ENCODE data around the gene ALOX5AP.

Gene ALOX5AP

GRCh38 chr13:30774214-30774730 is 38.9 kb downstream of the ALOX5AP start:
- Histone ChIP-seq H3K4me1 (ENCODE audit: control insufficient read depth, insufficient read depth, low read length) (no peaks in the 10 kb centered on the region), H3K9me3 (ENCODE audit: control insufficient read depth, low read length) (peaks cover 8% of the 10 kb centered on the region), H3K4me3 (ENCODE audit: low read length) (no peak overlapping the region), H3K27me3 (replicated peaks; ENCODE audit: control insufficient read depth, insufficient read depth, low read length) (no peaks in the 10 kb centered on the region), H3K36me3 (ENCODE audit: control insufficient read depth, insufficient read depth, low read length, severe bottlenecking) (no peaks in the 10 kb centered on the region), H3K9ac (ENCODE audit: low read length) (no peak overlapping the region)
- no peak for DNase-seq (ENCODE audit: low read depth)

GRCh38 chr13:30776661-30777060 is 41.3 kb downstream of the ALOX5AP start:
- Histone ChIP-seq H3K9ac (ENCODE audit: low read length) (no peak overlapping the region), H3K4me1 (ENCODE audit: control insufficient read depth, insufficient read depth, low read length) (no peaks in the 10 kb centered on the region), H3K4me3 (ENCODE audit: low read length) (no peak overlapping the region), H3K27me3 (replicated peaks; ENCODE audit: control insufficient read depth, insufficient read depth, low read length) (peaks cover 5% of the 10 kb centered on the region), H3K9me3 (ENCODE audit: control insufficient read depth, low read length) (peaks cover 4% of the 10 kb centered on the region), H3K36me3 (ENCODE audit: control insufficient read depth, insufficient read depth, low read length, severe bottlenecking) (no peaks in the 10 kb centered on the region)
- no peak for DNase-seq (ENCODE audit: low read depth)

GRCh38 chr13:30779016-30779415 is 43.7 kb downstream of the ALOX5AP start:
- H3K4me1 ChIP-seq (ENCODE audit: control insufficient read depth, insufficient read depth, low read length): no peaks in the 10 kb centered on the region
- H3K27me3 ChIP-seq (replicated peaks; ENCODE audit: control insufficient read depth, insufficient read depth, low read length): peaks cover 5% of the 10 kb centered on the region
- DNase-seq (ENCODE audit: low read depth): no peak
- H3K9me3 ChIP-seq (ENCODE audit: control insufficient read depth, low read length): no peaks in the 10 kb centered on the region
- no peaks in the 10 kb centered on the region for H3K36me3 ChIP-seq (ENCODE audit: control insufficient read depth, insufficient read depth, low read length, severe bottlenecking)
- H3K9ac ChIP-seq (ENCODE audit: low read length): no peak overlapping the region
- H3K4me3 ChIP-seq (ENCODE audit: low read length): no peak overlapping the region

GRCh38 chr13:30779608-30780007 is 44.3 kb downstream of the ALOX5AP start:
- H3K36me3 ChIP-seq (ENCODE audit: control insufficient read depth, insufficient read depth, low read length, severe bottlenecking): no peaks in the 10 kb centered on the region
- H3K4me3 ChIP-seq (ENCODE audit: low read length): no peak overlapping the region
- H3K27me3 ChIP-seq (replicated peaks; ENCODE audit: control insufficient read depth, insufficient read depth, low read length): peaks cover 5% of the 10 kb centered on the region
- no peaks in the 10 kb centered on the region for H3K9me3 ChIP-seq (ENCODE audit: control insufficient read depth, low read length)
- H3K9ac ChIP-seq (ENCODE audit: low read length): no peak overlapping the region
- H3K4me1 ChIP-seq (ENCODE audit: control insufficient read depth, insufficient read depth, low read length): no peaks in the 10 kb centered on the region
- no peak for DNase-seq (ENCODE audit: low read depth)

- Histone ChIP-seq H3K9me3 (ENCODE audit: control insufficient read depth, low read length) (no peaks in the 10 kb centered on the region), H3K27me3 (replicated peaks; ENCODE audit: control insufficient read depth, insufficient read depth, low read length) (peaks cover 5% of the 10 kb centered on the region), H3K4me1 (ENCODE audit: control insufficient read depth, insufficient read depth, low read length) (no peaks in the 10 kb centered on the region), H3K9ac (ENCODE audit: low read length) (no peak overlapping the region), H3K4me3 (ENCODE audit: low read length) (no peak overlapping the region), H3K36me3 (ENCODE audit: control insufficient read depth, insufficient read depth, low read length, severe bottlenecking) (no peaks in the 10 kb centered on the region)
- DNase-seq (ENCODE audit: low read depth): no peak
Measured at GRCh38 chr13:30780338-30780981, 45.1 kb downstream of the ALOX5AP start.

GRCh38 chr13:30785191-30785850 is 50.0 kb downstream of the ALOX5AP start:
- Histone ChIP-seq H3K4me1 (ENCODE audit: control insufficient read depth, insufficient read depth, low read length) (no peaks in the 10 kb centered on the region), H3K4me3 (ENCODE audit: low read length) (no peak overlapping the region), H3K27me3 (replicated peaks; ENCODE audit: control insufficient read depth, insufficient read depth, low read length) (peaks cover 22% of the 10 kb centered on the region), H3K36me3 (ENCODE audit: control insufficient read depth, insufficient read depth, low read length, severe bottlenecking) (no peaks in the 10 kb centered on the region), H3K9me3 (ENCODE audit: control insufficient read depth, low read length) (no peaks in the 10 kb centered on the region), H3K9ac (ENCODE audit: low read length) (no peak overlapping the region)
- no peak for DNase-seq (ENCODE audit: low read depth)

GRCh38 chr13:30786648-30787047 is 51.3 kb downstream of the ALOX5AP start:
- DNase-seq (ENCODE audit: low read depth): no peak
- peaks cover 17% of the 10 kb centered on the region for H3K27me3 ChIP-seq (replicated peaks; ENCODE audit: control insufficient read depth, insufficient read depth, low read length)
- H3K36me3 ChIP-seq (ENCODE audit: control insufficient read depth, insufficient read depth, low read length, severe bottlenecking): no peaks in the 10 kb centered on the region
- H3K4me1 ChIP-seq (ENCODE audit: control insufficient read depth, insufficient read depth, low read length): peaks cover 1% of the 10 kb centered on the region
- H3K9me3 ChIP-seq (ENCODE audit: control insufficient read depth, low read length): no peaks in the 10 kb centered on the region
- H3K4me3 ChIP-seq (ENCODE audit: low read length): no peak overlapping the region
- H3K9ac ChIP-seq (ENCODE audit: low read length): no peak overlapping the region

GRCh38 chr13:30787738-30788525 is 52.6 kb downstream of the ALOX5AP start:
- no peaks in the 10 kb centered on the region for H3K9me3 ChIP-seq (ENCODE audit: control insufficient read depth, low read length)
- no peaks in the 10 kb centered on the region for H3K36me3 ChIP-seq (ENCODE audit: control insufficient read depth, insufficient read depth, low read length, severe bottlenecking)
- no peak overlapping the region for H3K9ac ChIP-seq (ENCODE audit: low read length)
- no peak for DNase-seq (ENCODE audit: low read depth)
- H3K4me3 ChIP-seq (ENCODE audit: low read length): no peak overlapping the region
- peaks cover 14% of the 10 kb centered on the region for H3K4me1 ChIP-seq (ENCODE audit: control insufficient read depth, insufficient read depth, low read length)
- peaks cover 17% of the 10 kb centered on the region for H3K27me3 ChIP-seq (replicated peaks; ENCODE audit: control insufficient read depth, insufficient read depth, low read length)

- DNase-seq (ENCODE audit: low read depth): no peak
- Histone ChIP-seq H3K9ac (ENCODE audit: low read length) (no peak overlapping the region), H3K4me3 (ENCODE audit: low read length) (no peak overlapping the region), H3K9me3 (ENCODE audit: control insufficient read depth, low read length) (no peaks in the 10 kb centered on the region), H3K36me3 (ENCODE audit: control insufficient read depth, insufficient read depth, low read length, severe bottlenecking) (no peaks in the 10 kb centered on the region), H3K27me3 (replicated peaks; ENCODE audit: control insufficient read depth, insufficient read depth, low read length) (peaks cover 17% of the 10 kb centered on the region), H3K4me1 (ENCODE audit: control insufficient read depth, insufficient read depth, low read length) (peaks cover 18% of the 10 kb centered on the region)
Measured at GRCh38 chr13:30789166-30789862, 54.0 kb downstream of the ALOX5AP start.

- H3K4me1 ChIP-seq (ENCODE audit: control insufficient read depth, insufficient read depth, low read length): peaks cover 18% of the 10 kb centered on the region
- no peaks in the 10 kb centered on the region for H3K36me3 ChIP-seq (ENCODE audit: control insufficient read depth, insufficient read depth, low read length, severe bottlenecking)
- no peaks in the 10 kb centered on the region for H3K9me3 ChIP-seq (ENCODE audit: control insufficient read depth, low read length)
- DNase-seq (ENCODE audit: low read depth): no peak
- H3K4me3 ChIP-seq (ENCODE audit: low read length): no peak overlapping the region
- H3K9ac ChIP-seq (ENCODE audit: low read length): no peak overlapping the region
- H3K27me3 ChIP-seq (replicated peaks; ENCODE audit: control insufficient read depth, insufficient read depth, low read length): peaks cover 17% of the 10 kb centered on the region
Measured at GRCh38 chr13:30790592-30790991, 55.2 kb downstream of the ALOX5AP start.

Measured in adipocyte (in vitro differentiated cells).